ENCODE results near the gene HAUS7.

HAUS7 gene

GRCh38 chrX:153505361-153505760 is 35.0 kb upstream of the HAUS7 start:
- no peak overlapping the region for H3K27ac ChIP-seq
- TF ChIP-seq ZFX (IDR thresholded peaks at IDR 0.05) (no peak), CTCF (conservative IDR thresholded peaks at IDR 0.05) (no peak)

GRCh38 chrX:153504445-153505016 is 34.2 kb upstream of the HAUS7 start:
- H3K27ac ChIP-seq = no peak overlapping the region
- TF ChIP-seq CTCF (conservative IDR thresholded peaks at IDR 0.05) (no peak; the same call in 1 of the 2 replicates), ZFX (IDR thresholded peaks at IDR 0.05) (no peak)

GRCh38 chrX:153502796-153503195 is 32.4 kb upstream of the HAUS7 start:
- TF ChIP-seq CTCF (conservative IDR thresholded peaks at IDR 0.05) (no peak), ZFX (IDR thresholded peaks at IDR 0.05) (no peak)
- no peak overlapping the region for H3K27ac ChIP-seq

- TF ChIP-seq CTCF (conservative IDR thresholded peaks at IDR 0.05) (no peak), ZFX (IDR thresholded peaks at IDR 0.05) (no peak)
- H3K27ac ChIP-seq = no peak overlapping the region
Observed at GRCh38 chrX:153502131-153502530, 31.8 kb upstream of the HAUS7 start.

GRCh38 chrX:153501530-153501929 is 31.2 kb upstream of the HAUS7 start:
- TF ChIP-seq ZFX (IDR thresholded peaks at IDR 0.05) (no peak), CTCF (conservative IDR thresholded peaks at IDR 0.05) (no peak)
- no peak overlapping the region for H3K27ac ChIP-seq

- TF ChIP-seq CTCF (conservative IDR thresholded peaks at IDR 0.05) = no peak
- TF ChIP-seq ZFX (IDR thresholded peaks at IDR 0.05) = no peak
- H3K27ac ChIP-seq = no peak overlapping the region
Observed at GRCh38 chrX:153500676-153501280, 30.4 kb upstream of the HAUS7 start.

GRCh38 chrX:153499876-153500275 is 29.5 kb upstream of the HAUS7 start:
- H3K27ac ChIP-seq = no peak overlapping the region
- TF ChIP-seq ZFX (IDR thresholded peaks at IDR 0.05) (no peak), CTCF (conservative IDR thresholded peaks at IDR 0.05) (no peak)

Measured in C4-2B (cell line).